WTC11 (cell line): ENCODE data around the gene ST6GALNAC1.

Experiments
- ELF4 ChIP-seq: sonication (generic); formaldehyde crosslinking; IDR thresholded peaks from 2 replicates; pipeline ENCODE4 v1.8.1; 2022; ENCODE audit warnings: low read depth, mild to moderate bottlenecking, moderate library complexity, missing genetic modification reagents
- ESRRA ChIP-seq: sonication (generic); formaldehyde crosslinking; IDR thresholded peaks from 2 replicates; pipeline ENCODE4 v1.8.1; 2022; ENCODE audit warnings: mild to moderate bottlenecking, missing genetic modification reagents, borderline replicate concordance
- FOXP4 ChIP-seq: sonication (generic); formaldehyde crosslinking; IDR thresholded peaks from 2 replicates; pipeline ENCODE4 v1.8.0; 2022; ENCODE audit warnings: mild to moderate bottlenecking, missing genetic modification reagents
- MAX ChIP-seq: sonication (generic); formaldehyde crosslinking; IDR thresholded peaks from 2 replicates; pipeline ENCODE4 v1.8.0; 2022; ENCODE audit warnings: mild to moderate bottlenecking, missing genetic modification reagents
- USF2 ChIP-seq: sonication (generic); formaldehyde crosslinking; IDR thresholded peaks from 2 replicates; pipeline ENCODE4 v1.8.1; 2023; ENCODE audit warnings: mild to moderate bottlenecking, missing genetic modification reagents, moderate library complexity
- ZNF416 ChIP-seq: fragments of 250-450 bp; sonication (Bioruptor Pico); IDR thresholded peaks from 2 replicates; pipeline ENCODE4 v1.9.0; 2021; ENCODE audit warnings: mild to moderate bottlenecking, inconsistent platforms
- ZNF423 ChIP-seq: fragments of 250-450 bp; sonication (Bioruptor Pico); IDR thresholded peaks from 2 replicates; pipeline ENCODE4 v2.1.2; 2022; ENCODE audit warnings: mild to moderate bottlenecking, moderate library complexity
- TF ChIP-seq, protein P1 (sequence below): fragments of 200-600 bp; IDR thresholded peaks from 2 replicates; pipeline ENCODE4 v1.8.0; 2022; ENCODE audit warnings: antibody characterized with exemption
- TF ChIP-seq, protein P2 (sequence below): sonication (generic); formaldehyde crosslinking; IDR thresholded peaks from 2 replicates; pipeline ENCODE4 v1.8.0; 2022; ENCODE audit warnings: mild to moderate bottlenecking, missing genetic modification reagents
- TF ChIP-seq, protein P3 (sequence below): fragments of 250-450 bp; sonication (Bioruptor Pico); IDR thresholded peaks from 2 replicates; pipeline ENCODE4 v2.1.2; 2022; ENCODE audit warnings: mild to moderate bottlenecking, moderate library complexity

GRCh38 chr17:76614912-76615617, 28.5 kb downstream of the ST6GALNAC1 start:
- TF ChIP-seq, protein P1, sequence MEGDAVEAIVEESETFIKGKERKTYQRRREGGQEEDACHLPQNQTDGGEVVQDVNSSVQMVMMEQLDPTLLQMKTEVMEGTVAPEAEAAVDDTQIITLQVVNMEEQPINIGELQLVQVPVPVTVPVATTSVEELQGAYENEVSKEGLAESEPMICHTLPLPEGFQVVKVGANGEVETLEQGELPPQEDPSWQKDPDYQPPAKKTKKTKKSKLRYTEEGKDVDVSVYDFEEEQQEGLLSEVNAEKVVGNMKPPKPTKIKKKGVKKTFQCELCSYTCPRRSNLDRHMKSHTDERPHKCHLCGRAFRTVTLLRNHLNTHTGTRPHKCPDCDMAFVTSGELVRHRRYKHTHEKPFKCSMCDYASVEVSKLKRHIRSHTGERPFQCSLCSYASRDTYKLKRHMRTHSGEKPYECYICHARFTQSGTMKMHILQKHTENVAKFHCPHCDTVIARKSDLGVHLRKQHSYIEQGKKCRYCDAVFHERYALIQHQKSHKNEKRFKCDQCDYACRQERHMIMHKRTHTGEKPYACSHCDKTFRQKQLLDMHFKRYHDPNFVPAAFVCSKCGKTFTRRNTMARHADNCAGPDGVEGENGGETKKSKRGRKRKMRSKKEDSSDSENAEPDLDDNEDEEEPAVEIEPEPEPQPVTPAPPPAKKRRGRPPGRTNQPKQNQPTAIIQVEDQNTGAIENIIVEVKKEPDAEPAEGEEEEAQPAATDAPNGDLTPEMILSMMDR, result no peak
- TF ChIP-seq ESRRA (no peak), FOXP4 (CRISPR knock-in tag) (no peak), ZNF423 (CRISPR knock-in tag) (no peak), MAX (CRISPR knock-in tag) (no peak), ZNF416 (CRISPR knock-in tag) (no peak), USF2 (CRISPR knock-in tag) (no peak), ELF4 (CRISPR knock-in tag) (no peak)
- TF ChIP-seq, protein P2, sequence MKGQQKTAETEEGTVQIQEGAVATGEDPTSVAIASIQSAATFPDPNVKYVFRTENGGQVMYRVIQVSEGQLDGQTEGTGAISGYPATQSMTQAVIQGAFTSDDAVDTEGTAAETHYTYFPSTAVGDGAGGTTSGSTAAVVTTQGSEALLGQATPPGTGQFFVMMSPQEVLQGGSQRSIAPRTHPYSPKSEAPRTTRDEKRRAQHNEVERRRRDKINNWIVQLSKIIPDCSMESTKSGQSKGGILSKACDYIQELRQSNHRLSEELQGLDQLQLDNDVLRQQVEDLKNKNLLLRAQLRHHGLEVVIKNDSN (CRISPR knock-in tag), result no peak
- TF ChIP-seq, protein P3, sequence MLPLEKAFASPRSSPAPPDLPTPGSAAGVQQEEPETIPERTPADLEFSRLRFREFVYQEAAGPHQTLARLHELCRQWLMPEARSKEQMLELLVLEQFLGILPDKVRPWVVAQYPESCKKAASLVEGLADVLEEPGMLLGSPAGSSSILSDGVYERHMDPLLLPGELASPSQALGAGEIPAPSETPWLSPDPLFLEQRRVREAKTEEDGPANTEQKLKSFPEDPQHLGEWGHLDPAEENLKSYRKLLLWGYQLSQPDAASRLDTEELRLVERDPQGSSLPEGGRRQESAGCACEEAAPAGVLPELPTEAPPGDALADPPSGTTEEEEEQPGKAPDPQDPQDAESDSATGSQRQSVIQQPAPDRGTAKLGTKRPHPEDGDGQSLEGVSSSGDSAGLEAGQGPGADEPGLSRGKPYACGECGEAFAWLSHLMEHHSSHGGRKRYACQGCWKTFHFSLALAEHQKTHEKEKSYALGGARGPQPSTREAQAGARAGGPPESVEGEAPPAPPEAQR (CRISPR knock-in tag), result no peak
